HEK293 (cell line): ENCODE data around the gene STX16.

Experiments used
- EGR2 ChIP-seq: fragments of 450-650 bp; formaldehyde crosslinking; IDR thresholded peaks from 2 replicates; pipeline ENCODE4 v1.5.1; 2016; ENCODE audit warnings: low read depth, missing biosample characterization, missing genetic modification characterization
- GLIS1 ChIP-seq: fragments of 450-650 bp; formaldehyde crosslinking; IDR thresholded peaks from 2 replicates; pipeline ENCODE4 v1.5.1; 2016; ENCODE audit warnings: missing biosample characterization, missing genetic modification characterization
- INSM2 ChIP-seq: fragments of 450-650 bp; formaldehyde crosslinking; IDR thresholded peaks from 2 replicates; pipeline ENCODE4 v1.5.1; 2016; ENCODE audit warnings: missing biosample characterization, missing genetic modification characterization
- KLF1 ChIP-seq: fragments of 450-650 bp; formaldehyde crosslinking; IDR thresholded peaks from 2 replicates; pipeline ENCODE4 v1.5.1; 2016; ENCODE audit warnings: missing biosample characterization, missing genetic modification characterization
- KLF16 ChIP-seq: fragments of 450-650 bp; formaldehyde crosslinking; IDR thresholded peaks from 2 replicates; pipeline ENCODE4 v1.5.1; 2017; ENCODE audit warnings: missing biosample characterization, missing genetic modification characterization
- KLF17 ChIP-seq: fragments of 450-650 bp; formaldehyde crosslinking; IDR thresholded peaks from 2 replicates; pipeline ENCODE4 v1.5.1; 2016; ENCODE audit warnings: missing biosample characterization, missing genetic modification characterization
- MEIS1 ChIP-seq: sonication (generic); formaldehyde crosslinking; IDR thresholded peaks from 2 replicates; pipeline ENCODE4 v1.8.1; 2022; ENCODE audit warnings: missing genetic modification reagents, mild to moderate bottlenecking, borderline replicate concordance
- OSR2 ChIP-seq: fragments of 450-650 bp; formaldehyde crosslinking; IDR thresholded peaks from 2 replicates; pipeline ENCODE4 v1.5.1; 2016; ENCODE audit warnings: missing biosample characterization, missing genetic modification characterization
- SCRT2 ChIP-seq: fragments of 450-650 bp; formaldehyde crosslinking; IDR thresholded peaks from 2 replicates; pipeline ENCODE4 v1.5.1; 2016; ENCODE audit warnings: missing biosample characterization, missing genetic modification characterization
- TRIM28 ChIP-seq: IDR thresholded peaks from 2 replicates; pipeline ENCODE4 v1.6.1; 2011; ENCODE audit warnings: low read length, control low read depth, borderline replicate concordance
- ZBTB10 ChIP-seq: fragments of 450-650 bp; formaldehyde crosslinking; IDR thresholded peaks from 2 replicates; pipeline ENCODE4 v1.5.1; 2016; ENCODE audit warnings: missing biosample characterization, missing genetic modification characterization
- ZBTB20 ChIP-seq: fragments of 450-650 bp; formaldehyde crosslinking; IDR thresholded peaks from 2 replicates; pipeline ENCODE4 v1.5.1; 2016; ENCODE audit warnings: missing biosample characterization, missing genetic modification characterization
- ZBTB48 ChIP-seq: fragments of 450-650 bp; formaldehyde crosslinking; IDR thresholded peaks from 2 replicates; pipeline ENCODE4 v1.5.1; 2016; ENCODE audit warnings: missing biosample characterization, missing genetic modification characterization
- ZBTB8A ChIP-seq: fragments of 450-650 bp; formaldehyde crosslinking; IDR thresholded peaks from 2 replicates; pipeline ENCODE4 v1.5.1; 2016; ENCODE audit warnings: missing biosample characterization, missing genetic modification characterization
- ZFHX2 ChIP-seq: fragments of 450-650 bp; formaldehyde crosslinking; conservative IDR thresholded peaks from 2 replicates; pipeline ENCODE4 v1.5.1; 2016; ENCODE audit warnings: missing biosample characterization, missing genetic modification characterization
- ZNF121 ChIP-seq: fragments of 450-650 bp; formaldehyde crosslinking; IDR thresholded peaks from 2 replicates; pipeline ENCODE4 v1.5.1; 2016; ENCODE audit warnings: missing biosample characterization, missing genetic modification characterization
- ZNF133 ChIP-seq: fragments of 450-650 bp; formaldehyde crosslinking; IDR thresholded peaks from 2 replicates; pipeline ENCODE4 v1.5.1; 2016; ENCODE audit warnings: missing biosample characterization, missing genetic modification characterization
- ZNF140 ChIP-seq: fragments of 450-650 bp; formaldehyde crosslinking; IDR thresholded peaks from 2 replicates; pipeline ENCODE4 v1.5.1; 2016; ENCODE audit warnings: missing biosample characterization, missing genetic modification characterization
- ZNF488 ChIP-seq: fragments of 450-650 bp; formaldehyde crosslinking; IDR thresholded peaks from 2 replicates; pipeline ENCODE4 v1.5.1; 2016; ENCODE audit warnings: missing biosample characterization, missing genetic modification characterization
- ZNF555 ChIP-seq: fragments of 450-650 bp; formaldehyde crosslinking; conservative IDR thresholded peaks from 2 replicates; pipeline ENCODE4 v1.5.1; 2017; ENCODE audit warnings: missing biosample characterization, mild to moderate bottlenecking, missing genetic modification characterization, inconsistent platforms
- ZNF560 ChIP-seq: fragments of 450-650 bp; formaldehyde crosslinking; IDR thresholded peaks from 2 replicates; pipeline ENCODE4 v1.5.1; 2017; ENCODE audit warnings: missing biosample characterization, missing genetic modification characterization, borderline replicate concordance
- ZNF791 ChIP-seq: fragments of 450-650 bp; formaldehyde crosslinking; IDR thresholded peaks from 2 replicates; pipeline ENCODE4 v1.5.1; 2016; ENCODE audit warnings: missing biosample characterization, missing genetic modification characterization
- TF ChIP-seq, protein P1 (sequence below): fragments of 450-650 bp; formaldehyde crosslinking; optimal IDR thresholded peaks from 2 replicates; pipeline ENCODE3; 2016; ENCODE audit warnings: missing biosample characterization, mild to moderate bottlenecking, missing genetic modification characterization
- TF ChIP-seq, protein P2 (sequence below): fragments of 450-650 bp; formaldehyde crosslinking; IDR thresholded peaks from 2 replicates; pipeline ENCODE4 v1.5.1; 2016; ENCODE audit warnings: missing biosample characterization, missing genetic modification characterization
- TF ChIP-seq, protein P3 (sequence below): fragments of 450-650 bp; formaldehyde crosslinking; IDR thresholded peaks from 2 replicates; pipeline ENCODE4 v1.5.1; 2017; ENCODE audit warnings: missing biosample characterization, missing genetic modification characterization
- TF ChIP-seq, protein P4 (sequence below): IDR thresholded peaks from 2 replicates; pipeline ENCODE4 v1.6.1; 2011; ENCODE audit warnings: mild to moderate bottlenecking, low read depth, low read length, borderline replicate concordance

Gene STX16

DNA sequence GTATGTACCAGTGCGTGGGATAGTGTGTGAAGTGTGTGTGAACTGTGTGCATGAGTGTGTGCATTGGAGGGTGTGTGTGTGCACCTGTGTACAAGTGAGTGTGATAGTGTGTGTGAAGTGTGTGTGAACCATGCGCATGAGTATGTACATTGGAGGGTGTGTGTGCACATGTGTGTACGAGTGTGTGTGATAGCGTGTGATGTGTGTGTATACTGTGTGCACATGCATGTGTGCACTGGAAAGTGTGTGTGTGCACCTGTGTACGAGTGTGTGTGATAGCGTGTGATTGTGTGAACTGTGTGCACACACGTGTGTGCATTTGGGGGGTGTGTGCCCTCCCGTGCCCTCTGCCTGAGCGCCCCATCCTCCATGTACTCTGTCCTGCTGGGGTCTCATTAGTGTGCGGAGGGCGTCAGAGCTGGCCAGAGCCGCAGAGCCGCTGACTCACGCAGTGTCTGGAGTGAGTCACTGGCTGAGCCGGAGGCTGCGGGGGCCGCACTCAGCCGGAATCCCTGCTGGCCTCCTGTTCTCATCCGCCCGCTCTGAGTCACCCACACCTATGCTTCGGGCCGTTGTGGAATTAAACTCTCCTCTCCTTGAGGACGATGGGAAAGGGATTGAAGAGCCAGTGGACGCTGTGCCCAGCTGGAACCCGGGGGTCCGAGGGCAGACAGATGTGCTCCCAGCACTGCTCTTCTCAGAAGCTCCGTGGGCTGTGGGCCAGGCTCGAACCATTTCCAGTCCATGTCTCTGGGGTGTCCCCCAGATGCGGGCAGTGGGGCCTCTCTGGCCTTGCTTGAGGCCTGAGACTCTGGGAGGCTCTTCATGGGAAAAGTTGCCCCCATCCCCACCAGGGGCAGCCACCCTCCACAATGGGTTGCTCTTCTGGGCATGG, 27.3 kb upstream of the STX16 start (continued):
- TF ChIP-seq, protein P1, sequence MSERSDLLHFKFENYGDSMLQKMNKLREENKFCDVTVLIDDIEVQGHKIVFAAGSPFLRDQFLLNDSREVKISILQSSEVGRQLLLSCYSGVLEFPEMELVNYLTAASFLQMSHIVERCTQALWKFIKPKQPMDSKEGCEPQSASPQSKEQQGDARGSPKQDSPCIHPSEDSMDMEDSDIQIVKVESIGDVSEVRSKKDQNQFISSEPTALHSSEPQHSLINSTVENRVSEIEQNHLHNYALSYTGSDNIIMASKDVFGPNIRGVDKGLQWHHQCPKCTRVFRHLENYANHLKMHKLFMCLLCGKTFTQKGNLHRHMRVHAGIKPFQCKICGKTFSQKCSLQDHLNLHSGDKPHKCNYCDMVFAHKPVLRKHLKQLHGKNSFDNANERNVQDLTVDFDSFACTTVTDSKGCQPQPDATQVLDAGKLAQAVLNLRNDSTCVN (tag by site-specific recombination): peak; percentile 21
- TF ChIP-seq ZBTB20 (tag by site-specific recombination): 0 out of 2 replicates have a peak, but pooled peaks have one; percentile 20
- peak; percentile 87 for TF ChIP-seq EGR2 (tag by site-specific recombination)
- peak; percentile 63; the same call in 1 of the 2 replicates for TF ChIP-seq KLF17 (tag by site-specific recombination)
- peak; percentile 78 for TF ChIP-seq ZFHX2 (tag by site-specific recombination)
- TF ChIP-seq ZNF133: 0 out of 2 replicates have a peak, but pooled peaks have one; percentile 18
- TF ChIP-seq KLF16 (tag by site-specific recombination): peak; percentile 25
- peak; percentile 74 for TF ChIP-seq GLIS1
- TF ChIP-seq ZNF555 (tag by site-specific recombination): no peak
- peak; percentile 36; the same call in 1 of the 2 replicates for TF ChIP-seq ZNF791 (tag by site-specific recombination)
- peak; percentile 64 for TF ChIP-seq ZBTB10 (tag by site-specific recombination)
- TF ChIP-seq SCRT2 (tag by site-specific recombination): peak; percentile 53; the same call in 1 of the 2 replicates
- TF ChIP-seq ZNF121 (tag by site-specific recombination): no peak
- TF ChIP-seq OSR2 (tag by site-specific recombination): no peak
- 0 out of 2 replicates have a peak, but pooled peaks have one; percentile 11 for TF ChIP-seq ZNF560 (tag by site-specific recombination)
- peak; percentile 47 for TF ChIP-seq ZBTB8A
- no peak for TF ChIP-seq ZBTB48 (tag by site-specific recombination)
- TF ChIP-seq MEIS1 (CRISPR knock-in tag): no peak
- peak; percentile 56; the same call in 1 of the 2 replicates for TF ChIP-seq TRIM28
- no peak for TF ChIP-seq ZNF488 (tag by site-specific recombination)
- peak; percentile 39; the same call in 1 of the 2 replicates for TF ChIP-seq KLF1
- TF ChIP-seq, protein P2, sequence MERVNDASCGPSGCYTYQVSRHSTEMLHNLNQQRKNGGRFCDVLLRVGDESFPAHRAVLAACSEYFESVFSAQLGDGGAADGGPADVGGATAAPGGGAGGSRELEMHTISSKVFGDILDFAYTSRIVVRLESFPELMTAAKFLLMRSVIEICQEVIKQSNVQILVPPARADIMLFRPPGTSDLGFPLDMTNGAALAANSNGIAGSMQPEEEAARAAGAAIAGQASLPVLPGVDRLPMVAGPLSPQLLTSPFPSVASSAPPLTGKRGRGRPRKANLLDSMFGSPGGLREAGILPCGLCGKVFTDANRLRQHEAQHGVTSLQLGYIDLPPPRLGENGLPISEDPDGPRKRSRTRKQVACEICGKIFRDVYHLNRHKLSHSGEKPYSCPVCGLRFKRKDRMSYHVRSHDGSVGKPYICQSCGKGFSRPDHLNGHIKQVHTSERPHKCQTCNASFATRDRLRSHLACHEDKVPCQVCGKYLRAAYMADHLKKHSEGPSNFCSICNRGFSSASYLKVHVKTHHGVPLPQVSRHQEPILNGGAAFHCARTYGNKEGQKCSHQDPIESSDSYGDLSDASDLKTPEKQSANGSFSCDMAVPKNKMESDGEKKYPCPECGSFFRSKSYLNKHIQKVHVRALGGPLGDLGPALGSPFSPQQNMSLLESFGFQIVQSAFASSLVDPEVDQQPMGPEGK (tag by site-specific recombination): peak; percentile 54
- TF ChIP-seq, protein P3, sequence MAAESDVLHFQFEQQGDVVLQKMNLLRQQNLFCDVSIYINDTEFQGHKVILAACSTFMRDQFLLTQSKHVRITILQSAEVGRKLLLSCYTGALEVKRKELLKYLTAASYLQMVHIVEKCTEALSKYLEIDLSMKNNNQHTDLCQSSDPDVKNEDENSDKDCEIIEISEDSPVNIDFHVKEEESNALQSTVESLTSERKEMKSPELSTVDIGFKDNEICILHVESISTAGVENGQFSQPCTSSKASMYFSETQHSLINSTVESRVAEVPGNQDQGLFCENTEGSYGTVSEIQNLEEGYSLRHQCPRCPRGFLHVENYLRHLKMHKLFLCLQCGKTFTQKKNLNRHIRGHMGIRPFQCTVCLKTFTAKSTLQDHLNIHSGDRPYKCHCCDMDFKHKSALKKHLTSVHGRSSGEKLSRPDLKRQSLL (tag by site-specific recombination): peak; percentile 64; the same call in 1 of the 2 replicates
- peak; percentile 29; the same call in 1 of the 2 replicates for TF ChIP-seq INSM2 (tag by site-specific recombination)
- TF ChIP-seq ZNF140 (tag by site-specific recombination): no peak
- TF ChIP-seq, protein P4, sequence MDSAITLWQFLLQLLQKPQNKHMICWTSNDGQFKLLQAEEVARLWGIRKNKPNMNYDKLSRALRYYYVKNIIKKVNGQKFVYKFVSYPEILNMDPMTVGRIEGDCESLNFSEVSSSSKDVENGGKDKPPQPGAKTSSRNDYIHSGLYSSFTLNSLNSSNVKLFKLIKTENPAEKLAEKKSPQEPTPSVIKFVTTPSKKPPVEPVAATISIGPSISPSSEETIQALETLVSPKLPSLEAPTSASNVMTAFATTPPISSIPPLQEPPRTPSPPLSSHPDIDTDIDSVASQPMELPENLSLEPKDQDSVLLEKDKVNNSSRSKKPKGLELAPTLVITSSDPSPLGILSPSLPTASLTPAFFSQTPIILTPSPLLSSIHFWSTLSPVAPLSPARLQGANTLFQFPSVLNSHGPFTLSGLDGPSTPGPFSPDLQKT: no peak
